Spleen (tissue), 11 donors: ENCODE results near the gene MAN1B1. TPM values are rescaled to one million over a fixed set of nuclear protein-coding genes. Genes with fewer than 3 reads are reported as not detected.
A peak's percentile ranks its signal among the peaks of the same experiment; 100 is the strongest.

Experiments used
- DNase-seq: peaks from one replicate; pipeline ENCODE4 v3.0.0-alpha.2; 2020
- H3K27ac ChIP-seq, 8 donors: fragments of 200-600 bp; sonication (generic) in 7 of 8; 1 replicate in 4 of 8; 2 replicates in 4 of 8; pipeline versions ENCODE4 v1.5.0 to v1.8.0; 2016 to 2021; ENCODE audit warnings: inconsistent platforms in 4 of 8, mild to moderate bottlenecking in 4 of 8, moderate library complexity in 1 of 8
- H3K27me3 ChIP-seq, 7 donors: fragments of 200-600 bp; sonication (generic) in 6 of 7; replicated peaks in 1 of 7; 1 replicate in 4 of 7; 2 replicates in 3 of 7; pipeline versions ENCODE4 v1.5.0 to v1.8.0; 2016 to 2021; ENCODE audit warnings: inconsistent platforms in 3 of 7, mild to moderate bottlenecking in 1 of 7
- H3K36me3 ChIP-seq, 6 donors: fragments of 200-600 bp; sonication (generic) in 5 of 6; 1 replicate in 4 of 6; 2 replicates in 2 of 6; pipeline versions ENCODE4 v1.5.0 to v1.8.0; 2016 to 2021; ENCODE audit warnings: inconsistent platforms in 2 of 6
- H3K4me1 ChIP-seq, 6 donors: fragments of 200-600 bp; sonication (generic) in 5 of 6; 1 replicate in 3 of 6; 2 replicates in 3 of 6; pipeline versions ENCODE4 v1.5.0 to v1.8.0; 2016 to 2021; ENCODE audit warnings: inconsistent platforms in 3 of 6
- H3K4me3 ChIP-seq, 8 donors: fragments of 200-600 bp; sonication (generic) in 7 of 8; 1 replicate in 4 of 8; 2 replicates in 4 of 8; pipeline versions ENCODE4 v1.5.0 to v1.8.0; 2016 to 2021; ENCODE audit warnings: inconsistent platforms in 4 of 8, mild to moderate bottlenecking in 4 of 8, moderate library complexity in 2 of 8
- H3K9me3 ChIP-seq, 8 donors: fragments of 200-600 bp; sonication (generic) in 7 of 8; 1 replicate in 4 of 8; 2 replicates in 4 of 8; pipeline versions ENCODE4 v1.5.0 to v1.8.0; 2016 to 2021; ENCODE audit warnings: inconsistent platforms in 4 of 8
- CTCF ChIP-seq, 11 experiments: fragments of 200-600 bp in 7 of 11; fragments of 450-650 bp in 4 of 11; sonication (generic) in 4 of 11; IDR thresholded peaks in 8 of 11; conservative IDR thresholded peaks in 3 of 11; 1 replicate in 7 of 11; 2 replicates in 4 of 11; pipeline versions ENCODE4 v1.4.0 to v1.8.0; 2016 to 2021; ENCODE audit warnings: antibody characterized with exemption in 11 of 11, inconsistent platforms in 4 of 11, mild to moderate bottlenecking in 1 of 11
- POLR2A ChIP-seq, 3 donors: fragments of 450-650 bp; IDR thresholded peaks; one replicate each; pipeline ENCODE4 v1.5.1; 2017; ENCODE audit warnings: antibody characterized with exemption in 3 of 3, mild to moderate bottlenecking in 1 of 3
- POLR2AphosphoS5 ChIP-seq, 3 donors: sonication (generic); formaldehyde crosslinking; IDR thresholded peaks; one replicate each; pipeline ENCODE4 v1.5.1; 2017; ENCODE audit warnings: antibody characterized with exemption in 3 of 3
- WGBS, 5 donors: extraction: QIAGEN DNeasy Blood & Tissue Kit in 3 of 5; methylation state at CpG; one replicate each; pipeline versions ENCODE4 v1.1.5 to v1.1.7; 2013 to 2018; 5-methylcytosine and 5-hydroxymethylcytosine counted together
- intact Hi-C: fragments of 100-400 bp; cut with DNase I; formaldehyde crosslinking; loops from one replicate; pipeline ENCODE4 v1.15.0; 2023; ENCODE audit warnings: low total_unique reads
- polyA plus RNA-seq, 3 donors: library from polyadenylated mRNA; stranded (reverse); fragments of 200-250 nt; gene quantifications; one replicate each; pipeline ENCODE4 v1.2.1, GENCODE V29; 2013
- total RNA-seq, 7 donors: library from RNA; depleted of rRNA in 3 of 7; stranded (reverse); fragments of >200 nt in 3 of 7; fragmentation: NEBNext Ultra II Directional in 4 of 7; extraction: Animal tissue kit (Norgen Biotek cat#: 25700) in 4 of 7; gene quantifications; one replicate each; pipeline versions ENCODE4 v1.1.0 to v1.2.1, GENCODE V29; 2016 to 2021
- donor health status: healthy with polysubstance abuse.
- donor health status: DM: no; HTN: no; CAD: no; lungs with moderate emphysema.
- donor health status: DM: no; HTN: no; CAD: no.
- donor health status: Bipolar disorder and iron deficiency.
- donor health status: healthy.
- donor health status: DM: no; HTN: no; CAD: no.
- donor health status: DM: yes; HTN: yes; CAD: no.

Gene MAN1B1
- total and polyA plus RNA-seq, 10 donors: 43.2 to 112 (median 52.8) TPM

GRCh38 chr9:137149942-137150616, 63.3 kb downstream of the MAN1B1 start:
- intact Hi-C loops: no loop called here
- 47 to 67% (median 63%) methylated on average over 20 of the region's 20 CpGs for WGBS, 5 donors

GRCh38 chr9:137150617-137151457, 64.1 kb downstream of the MAN1B1 start:
- intact Hi-C loops: no loop called here
- Histone ChIP-seq H3K27ac (no peak overlapping the region), H3K4me3 (no peak overlapping the region), H3K27me3 (peaks cover 0 to 54% (median 16%) of the 10 kb centered on the region in 7 donors), H3K9me3 (peaks cover 0 to 10% (median 0%) of the 10 kb centered on the region in 8 donors), H3K4me1 (no peaks in the 10 kb centered on the region), H3K36me3 (no peaks in the 10 kb centered on the region)
- DNase-seq: no peak
- no peak for TF ChIP-seq POLR2A (IDR thresholded peaks at IDR 0.05)
- no peak for TF ChIP-seq CTCF (IDR thresholded peaks at IDR 0.05 in 8 of 11, conservative IDR thresholded peaks at IDR 0.05 in 3 of 11)
- TF ChIP-seq POLR2AphosphoS5 (IDR thresholded peaks at IDR 0.05): no peak
- 19 to 36% (median 27%) methylated on average over 33 to 34 of the region's 34 CpGs for WGBS, 5 donors

More at GRCh38 chr9:137149942-137150616, 63.3 kb downstream of the MAN1B1 start:
- H3K4me1 ChIP-seq: no peaks in the 10 kb centered on the region
- no peak for DNase-seq
- H3K4me3 ChIP-seq: no peak overlapping the region
- TF ChIP-seq CTCF (IDR thresholded peaks at IDR 0.05 in 8 of 11, conservative IDR thresholded peaks at IDR 0.05 in 3 of 11) (no peak), POLR2AphosphoS5 (IDR thresholded peaks at IDR 0.05) (no peak), POLR2A (IDR thresholded peaks at IDR 0.05) (no peak)
- H3K27me3 ChIP-seq: peaks cover 0 to 51% (median 16%) of the 10 kb centered on the region in 7 donors
- no peak overlapping the region for H3K27ac ChIP-seq
- H3K9me3 ChIP-seq: peaks cover 0 to 10% (median 0%) of the 10 kb centered on the region in 8 donors
- H3K36me3 ChIP-seq: no peaks in the 10 kb centered on the region

- WGBS, 5 donors: 89 to 95% (median 94%) methylated on average over 7 of the region's 7 CpGs
These were observed 66.1 kb downstream of the MAN1B1 start for GRCh38 chr9:137152844-137153405.

More at GRCh38 chr9:137152844-137153405, 66.1 kb downstream of the MAN1B1 start:
- TF ChIP-seq CTCF (IDR thresholded peaks at IDR 0.05 in 8 of 11, conservative IDR thresholded peaks at IDR 0.05 in 3 of 11): peak in 1 of 11 experiments; percentile 7
- no peak for TF ChIP-seq POLR2A (IDR thresholded peaks at IDR 0.05)
- no peak for TF ChIP-seq POLR2AphosphoS5 (IDR thresholded peaks at IDR 0.05)
- Histone ChIP-seq H3K4me3 (no peak overlapping the region), H3K27me3 (peaks cover 0 to 54% (median 29%) of the 10 kb centered on the region in 7 donors), H3K36me3 (no peaks in the 10 kb centered on the region), H3K27ac (no peak overlapping the region), H3K4me1 (peaks cover 0 to 18% (median 8%) of the 10 kb centered on the region in 6 donors), H3K9me3 (peaks cover 0 to 10% (median 0%) of the 10 kb centered on the region in 8 donors)
- intact Hi-C loops: no loop called here
- no peak for DNase-seq
